ENCODE measurements around the gene UNC13A. TPM values are rescaled to one million over a fixed set of nuclear protein-coding genes. Genes with fewer than 3 reads are reported as not detected.

The UNC13A gene
- total RNA-seq, 1 experiment from 2014 or later = 22.2 TPM

DNA sequence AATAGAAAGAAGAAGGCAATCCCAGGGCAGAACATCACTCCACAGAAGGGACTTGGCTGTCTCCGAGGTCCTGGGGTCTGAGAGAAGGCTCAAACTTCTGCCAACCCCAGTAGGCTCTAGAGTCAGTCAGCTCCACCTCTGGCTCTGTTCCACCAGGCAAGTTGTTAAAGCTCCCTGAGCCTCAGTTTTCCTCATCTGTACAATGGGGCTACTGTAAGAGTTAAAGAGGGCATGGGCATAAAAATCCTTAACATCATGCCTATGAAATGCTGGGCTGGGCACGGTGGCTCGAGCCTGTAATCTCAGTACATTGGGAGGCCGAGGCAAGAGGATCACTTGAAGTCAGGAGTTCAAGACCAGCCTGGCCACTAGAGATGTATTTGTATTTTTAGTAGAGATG, 5.1 kb downstream of the UNC13A start:
- no peak overlapping the region for H3K56ac ChIP-seq (ENCODE audit: insufficient read length, low read depth, low read length)
- H3T11ph ChIP-seq (ENCODE audit: low read length) = no peak overlapping the region
- H4K91ac ChIP-seq (ENCODE audit: insufficient read length, low read depth, low read length) = no peak overlapping the region
- H3K9me3 ChIP-seq (ENCODE audit: control insufficient read depth, low read depth, low read length) = no peaks in the 10 kb centered on the region
- H2BK15ac ChIP-seq (ENCODE audit: low read depth, low read length) = no peak overlapping the region
- no peak for DNase-seq
- H3K4me2 ChIP-seq (ENCODE audit: insufficient read depth, insufficient read length, low read length) = no peak overlapping the region
- H4K5ac ChIP-seq (ENCODE audit: insufficient read length, low read depth, low read length) = no peak overlapping the region
- Mint-ChIP-seq H3K4me3 (no peak overlapping the region), H3K9me3 (no peaks in the 10 kb centered on the region; a peak in 1 of 5 replicates), H3K36me3 (ENCODE audit: insufficient read depth in 1 of 3, low read depth in 3 of 3) (peaks cover 0 to 5% (median 2%) of the 10 kb centered on the region in 3 experiments; a peak in 3 of 7 replicates), H3K27me3 (ENCODE audit: low read depth) (peaks cover 3% of the 10 kb centered on the region), H3K4me1 (peaks cover 31 to 42% of the 10 kb centered on the region in 2 experiments), H3K27ac (no peak overlapping the region)
- no peak overlapping the region for H3K4ac ChIP-seq (ENCODE audit: low read depth, low read length)
- peaks cover 4% of the 10 kb centered on the region for H3K79me1 ChIP-seq (ENCODE audit: insufficient read depth, low read depth, low read length, poor library complexity, severe bottlenecking)
- TF ChIP-seq, protein P1, sequence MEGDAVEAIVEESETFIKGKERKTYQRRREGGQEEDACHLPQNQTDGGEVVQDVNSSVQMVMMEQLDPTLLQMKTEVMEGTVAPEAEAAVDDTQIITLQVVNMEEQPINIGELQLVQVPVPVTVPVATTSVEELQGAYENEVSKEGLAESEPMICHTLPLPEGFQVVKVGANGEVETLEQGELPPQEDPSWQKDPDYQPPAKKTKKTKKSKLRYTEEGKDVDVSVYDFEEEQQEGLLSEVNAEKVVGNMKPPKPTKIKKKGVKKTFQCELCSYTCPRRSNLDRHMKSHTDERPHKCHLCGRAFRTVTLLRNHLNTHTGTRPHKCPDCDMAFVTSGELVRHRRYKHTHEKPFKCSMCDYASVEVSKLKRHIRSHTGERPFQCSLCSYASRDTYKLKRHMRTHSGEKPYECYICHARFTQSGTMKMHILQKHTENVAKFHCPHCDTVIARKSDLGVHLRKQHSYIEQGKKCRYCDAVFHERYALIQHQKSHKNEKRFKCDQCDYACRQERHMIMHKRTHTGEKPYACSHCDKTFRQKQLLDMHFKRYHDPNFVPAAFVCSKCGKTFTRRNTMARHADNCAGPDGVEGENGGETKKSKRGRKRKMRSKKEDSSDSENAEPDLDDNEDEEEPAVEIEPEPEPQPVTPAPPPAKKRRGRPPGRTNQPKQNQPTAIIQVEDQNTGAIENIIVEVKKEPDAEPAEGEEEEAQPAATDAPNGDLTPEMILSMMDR (conservative IDR thresholded peaks at IDR 0.05) = no peak
- H4K20me1 ChIP-seq (ENCODE audit: control insufficient read depth, insufficient read depth, insufficient read length) = no peaks in the 10 kb centered on the region
- H3K23ac ChIP-seq (ENCODE audit: insufficient read length, low read depth, low read length) = no peak overlapping the region
- H3K23me2 ChIP-seq (ENCODE audit: insufficient read length, low read depth, low read length, poor library complexity, severe bottlenecking) = peaks cover 25% of the 10 kb centered on the region
- H2AK5ac ChIP-seq (ENCODE audit: insufficient read length, low read length) = no peak overlapping the region
- peaks cover 12% of the 10 kb centered on the region for H3K79me2 ChIP-seq (ENCODE audit: insufficient read depth, low read length)
- no peak overlapping the region for H2BK120ac ChIP-seq (ENCODE audit: low read depth, low read length, poor library complexity, severe bottlenecking)
- H3K9ac ChIP-seq (ENCODE audit: extremely low read depth, insufficient read length, low read length) = no peak overlapping the region
- H3K4me1 ChIP-seq (ENCODE audit: insufficient read depth, low read length) = peaks cover 6% of the 10 kb centered on the region; the same call in 1 of the 2 replicates
- H3K27me3 ChIP-seq (ENCODE audit: insufficient read depth, low read length) = no peaks in the 10 kb centered on the region
- H4K8ac ChIP-seq (replicated peaks; ENCODE audit: insufficient read length, low read depth, low read length) = no peak overlapping the region
- no peak overlapping the region for H2BK5ac ChIP-seq (ENCODE audit: insufficient read length, low read length)
- no peak overlapping the region for H2BK12ac ChIP-seq (ENCODE audit: insufficient read length, low read depth, low read length)
- H2AFZ ChIP-seq (ENCODE audit: low read length) = no peak overlapping the region
- H3K27ac ChIP-seq (ENCODE audit: insufficient read length, low read depth, low read length) = no peak overlapping the region
- no peak overlapping the region for H2BK20ac ChIP-seq (ENCODE audit: low read depth, low read length, poor library complexity, severe bottlenecking)
- no peak overlapping the region for H3K14ac ChIP-seq (ENCODE audit: insufficient read depth, low read length)
- WGBS (ENCODE audit: extremely low coverage, insufficient read length, low lambda C conversion rate) = no CpG with 5 or more reads among the region's 4 CpGs
- H3K18ac ChIP-seq (ENCODE audit: insufficient read length, low read depth, low read length) = no peak overlapping the region

All from H9 (cell line).